ENCODE measurements around the gene CPN2. TPM values are rescaled to one million over a fixed set of nuclear protein-coding genes. Genes with fewer than 3 reads are reported as not detected.

The CPN2 gene
- total and polyA plus RNA-seq, 2 of the 8 experiments (the other 6 are each of a cell fraction or from before 2014, with no cell fraction given) = 0.03 TPM; not detected in 1

DNA sequence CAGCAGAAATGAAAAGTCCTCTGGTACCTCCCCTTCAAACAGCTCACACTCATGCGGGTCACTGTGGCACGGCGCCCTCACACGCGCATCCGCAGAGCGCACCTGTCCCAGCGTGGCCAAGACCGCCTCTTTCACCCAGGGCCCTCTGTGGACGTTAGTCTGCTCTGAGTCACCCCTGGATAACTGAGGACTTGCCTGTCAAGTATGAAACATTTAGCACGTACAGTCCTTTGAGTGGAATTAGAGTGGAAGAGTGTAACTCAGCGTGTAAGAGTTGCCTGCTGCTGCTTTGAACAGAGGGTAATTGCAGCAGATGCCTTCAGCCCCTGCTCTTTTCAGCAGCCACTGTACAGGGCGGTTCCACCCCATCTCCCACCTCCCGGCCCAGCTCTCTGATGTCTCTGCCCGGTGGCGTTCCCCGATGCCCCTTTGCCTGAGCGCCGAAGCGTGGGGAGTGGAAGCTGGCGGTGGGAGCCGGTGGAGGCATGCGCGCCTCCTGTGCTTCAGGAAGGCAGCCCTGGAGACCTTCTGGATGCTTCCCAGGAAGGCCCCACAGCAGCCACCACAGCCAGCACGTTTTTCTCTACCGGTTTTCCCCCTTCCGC is 23.0 kb downstream of the CPN2 start (continued):
- no peak for TF ChIP-seq CHD1 (IDR thresholded peaks at IDR 0.05; ENCODE audit: low read depth, low read length)
- TF ChIP-seq, protein P1, sequence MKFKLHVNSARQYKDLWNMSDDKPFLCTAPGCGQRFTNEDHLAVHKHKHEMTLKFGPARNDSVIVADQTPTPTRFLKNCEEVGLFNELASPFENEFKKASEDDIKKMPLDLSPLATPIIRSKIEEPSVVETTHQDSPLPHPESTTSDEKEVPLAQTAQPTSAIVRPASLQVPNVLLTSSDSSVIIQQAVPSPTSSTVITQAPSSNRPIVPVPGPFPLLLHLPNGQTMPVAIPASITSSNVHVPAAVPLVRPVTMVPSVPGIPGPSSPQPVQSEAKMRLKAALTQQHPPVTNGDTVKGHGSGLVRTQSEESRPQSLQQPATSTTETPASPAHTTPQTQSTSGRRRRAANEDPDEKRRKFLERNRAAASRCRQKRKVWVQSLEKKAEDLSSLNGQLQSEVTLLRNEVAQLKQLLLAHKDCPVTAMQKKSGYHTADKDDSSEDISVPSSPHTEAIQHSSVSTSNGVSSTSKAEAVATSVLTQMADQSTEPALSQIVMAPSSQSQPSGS (IDR thresholded peaks at IDR 0.05; ENCODE audit: low read length) = no peak
- TF ChIP-seq, protein P2, sequence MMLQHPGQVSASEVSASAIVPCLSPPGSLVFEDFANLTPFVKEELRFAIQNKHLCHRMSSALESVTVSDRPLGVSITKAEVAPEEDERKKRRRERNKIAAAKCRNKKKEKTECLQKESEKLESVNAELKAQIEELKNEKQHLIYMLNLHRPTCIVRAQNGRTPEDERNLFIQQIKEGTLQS (IDR thresholded peaks at IDR 0.05; ENCODE audit: insufficient read depth, low read depth, low read length) = no peak
- no peak for TF ChIP-seq PHF8 (conservative IDR thresholded peaks at IDR 0.05; ENCODE audit: low read depth, low read length)
- no peak for TF ChIP-seq POU5F1 (IDR thresholded peaks at IDR 0.05; ENCODE audit: low read depth, low read length)
- TF ChIP-seq MAFK (IDR thresholded peaks at IDR 0.05; ENCODE audit: low read depth, low read length) = no peak
- TF ChIP-seq SIRT6 (IDR thresholded peaks at IDR 0.05; ENCODE audit: low read length) = no peak
- TF ChIP-seq RNF2 (IDR thresholded peaks at IDR 0.05; ENCODE audit: borderline replicate concordance, low read depth, low read length, missing control alignments, poor library complexity, severe bottlenecking) = no peak

Data from H1 (cell line).